Sigmoid colon (tissue), 4 donors: ENCODE results near the gene SEPTIN3.

Experiments
- CTCF ChIP-seq, 4 experiments: fragments of 450-650 bp in 3 of 4; fragments of 200-600 bp in 1 of 4; IDR thresholded peaks; one replicate each; pipeline ENCODE4 v1.5.1; 2016 to 2019; ENCODE audit warnings: antibody characterized with exemption in 4 of 4, mild to moderate bottlenecking in 3 of 4, moderate library complexity in 2 of 4
- EP300 ChIP-seq, 4 donors: sonication (generic); formaldehyde crosslinking; IDR thresholded peaks; one replicate each; pipeline ENCODE4 v1.6.1; 2017; ENCODE audit warnings: antibody characterized with exemption in 4 of 4
- POLR2A ChIP-seq, 2 donors: fragments of 450-650 bp; IDR thresholded peaks; one replicate each; pipeline ENCODE4 v1.6.1; 2016; ENCODE audit warnings: antibody characterized with exemption in 2 of 2, mild to moderate bottlenecking in 2 of 2, moderate library complexity in 2 of 2
- POLR2AphosphoS5 ChIP-seq, 4 donors: sonication (generic); formaldehyde crosslinking; IDR thresholded peaks; one replicate each; pipeline ENCODE4 v1.6.1; 2017; ENCODE audit warnings: antibody characterized with exemption in 4 of 4

- TF ChIP-seq CTCF (IDR thresholded peaks at IDR 0.05) (no peak), EP300 (IDR thresholded peaks at IDR 0.05) (no peak), POLR2AphosphoS5 (IDR thresholded peaks at IDR 0.05) (no peak), POLR2A (IDR thresholded peaks at IDR 0.05) (no peak)
These were observed 45.5 kb upstream of the SEPTIN3 start for GRCh38 chr22:41923595-41924276.
